ENCODE results near the gene AKAP8L.

Gene AKAP8L

GRCh38 chr19:15394426-15394825 is 24.4 kb downstream of the AKAP8L start:
- no peaks in the 10 kb centered on the region for H3K79me2 ChIP-seq (ENCODE audit: control insufficient read depth, insufficient read depth, low read length, poor library complexity)
- peaks cover 47 to 53% of the 10 kb centered on the region in 2 experiments for H3K36me3 ChIP-seq (ENCODE audit: control insufficient read depth in 1 of 2, insufficient read depth in 2 of 2, low read length in 2 of 2)
- H3K14ac ChIP-seq (ENCODE audit: low read length) = no peak overlapping the region
- no peak overlapping the region for H2AFZ ChIP-seq (ENCODE audit: insufficient read depth, low read length, poor library complexity)
- no peak overlapping the region for H3K4ac ChIP-seq (ENCODE audit: low read depth, low read length)
- H3K4me3 ChIP-seq (ENCODE audit: low read depth, low read length) = no peak overlapping the region
- H2AK5ac ChIP-seq (ENCODE audit: low read length) = no peak overlapping the region
- H4K91ac ChIP-seq (ENCODE audit: low read depth, low read length) = no peak overlapping the region
- H4K8ac ChIP-seq (ENCODE audit: low read depth, low read length) = no peak overlapping the region
- H2BK5ac ChIP-seq (ENCODE audit: low read depth, low read length, poor library complexity) = no peak overlapping the region
- H2BK12ac ChIP-seq (ENCODE audit: low read length) = no peak overlapping the region
- no peak for DNase-seq
- no peak overlapping the region for H2BK120ac ChIP-seq (ENCODE audit: insufficient read depth, low read length, poor library complexity)
- no peak overlapping the region for H3K18ac ChIP-seq (ENCODE audit: low read length)
- H3K23ac ChIP-seq (ENCODE audit: low read length) = no peak overlapping the region
- no peak overlapping the region for H3K4me2 ChIP-seq (ENCODE audit: low read length)
- no peaks in the 10 kb centered on the region for H3K27me3 ChIP-seq (ENCODE audit: insufficient read depth, low read length)
- WGBS (ENCODE audit: extremely low coverage, insufficient coverage, insufficient read length) = no CpG with 5 or more reads among the region's 5 CpGs
- no peaks in the 10 kb centered on the region for H3K9me3 ChIP-seq (ENCODE audit: insufficient read depth, low read depth, low read length)
- H3K27ac ChIP-seq (ENCODE audit: low read depth, low read length) = no peak overlapping the region
- H4K12ac ChIP-seq (ENCODE audit: low read depth, low read length) = no peak overlapping the region
- no peaks in the 10 kb centered on the region for H3K79me1 ChIP-seq (ENCODE audit: low read length)
- H3K4me1 ChIP-seq (ENCODE audit: control insufficient read depth in 1 of 2, insufficient read depth in 2 of 2, low read length in 2 of 2) = no peaks in the 10 kb centered on the region
- no peak overlapping the region for H3K9ac ChIP-seq (ENCODE audit: low read length)

- Histone ChIP-seq H3K23ac (ENCODE audit: low read length) (no peak overlapping the region), H3K4me2 (ENCODE audit: low read length) (no peak overlapping the region), H3K27ac (ENCODE audit: low read depth, low read length) (no peak overlapping the region), H3K4me3 (ENCODE audit: low read depth, low read length) (no peak overlapping the region), H4K8ac (ENCODE audit: low read depth, low read length) (no peak overlapping the region), H3K9me3 (ENCODE audit: insufficient read depth, low read depth, low read length) (no peaks in the 10 kb centered on the region), H2AK5ac (ENCODE audit: low read length) (no peak overlapping the region), H3K36me3 (ENCODE audit: control insufficient read depth in 1 of 2, insufficient read depth in 2 of 2, low read length in 2 of 2) (peaks cover 43 to 48% of the 10 kb centered on the region in 2 experiments), H3K79me2 (ENCODE audit: control insufficient read depth, insufficient read depth, low read length, poor library complexity) (no peaks in the 10 kb centered on the region), H3K79me1 (ENCODE audit: low read length) (no peaks in the 10 kb centered on the region), H3K4ac (ENCODE audit: low read depth, low read length) (no peak overlapping the region), H2BK5ac (ENCODE audit: low read depth, low read length, poor library complexity) (no peak overlapping the region), H3K14ac (ENCODE audit: low read length) (no peak overlapping the region), H2BK12ac (ENCODE audit: low read length) (no peak overlapping the region), H3K27me3 (ENCODE audit: insufficient read depth, low read length) (no peaks in the 10 kb centered on the region), H4K91ac (ENCODE audit: low read depth, low read length) (no peak overlapping the region), H3K4me1 (ENCODE audit: control insufficient read depth in 1 of 2, insufficient read depth in 2 of 2, low read length in 2 of 2) (no peaks in the 10 kb centered on the region), H3K18ac (ENCODE audit: low read length) (no peak overlapping the region), H3K9ac (ENCODE audit: low read length) (no peak overlapping the region), H2BK120ac (ENCODE audit: insufficient read depth, low read length, poor library complexity) (no peak overlapping the region), H4K12ac (ENCODE audit: low read depth, low read length) (no peak overlapping the region), H2AFZ (ENCODE audit: insufficient read depth, low read length, poor library complexity) (no peak overlapping the region)
- no peak for DNase-seq
These were observed 24.8 kb downstream of the AKAP8L start for GRCh38 chr19:15393963-15394362.

DNA sequence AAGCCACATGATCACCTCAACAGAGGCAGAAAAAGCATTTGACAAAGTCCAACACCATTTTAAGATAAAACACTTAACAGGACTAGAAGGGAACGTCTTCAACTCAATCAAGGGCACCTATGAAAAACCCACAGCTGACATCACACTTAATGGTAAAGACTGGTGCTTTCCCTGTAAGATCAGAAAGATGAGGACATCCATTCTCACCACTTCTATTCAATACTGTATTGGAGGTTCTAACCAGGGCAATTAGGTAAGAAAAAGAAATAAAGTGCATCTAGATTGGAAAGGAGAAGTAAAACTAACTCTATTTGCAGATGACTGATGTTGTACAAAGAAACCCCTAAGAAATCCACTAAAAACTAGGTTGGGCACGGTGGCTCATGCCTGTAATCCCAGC is 28.0 kb downstream of the AKAP8L start:
- H3K4ac ChIP-seq (ENCODE audit: low read depth, low read length) = no peak overlapping the region
- no peak overlapping the region for H3K18ac ChIP-seq (ENCODE audit: low read length)
- H3K4me2 ChIP-seq (ENCODE audit: low read length) = no peak overlapping the region
- no peak overlapping the region for H2BK5ac ChIP-seq (ENCODE audit: low read depth, low read length, poor library complexity)
- no peak for DNase-seq
- no peak overlapping the region for H4K8ac ChIP-seq (ENCODE audit: low read depth, low read length)
- H2AK5ac ChIP-seq (ENCODE audit: low read length) = no peak overlapping the region
- H3K79me2 ChIP-seq (ENCODE audit: control insufficient read depth, insufficient read depth, low read length, poor library complexity) = no peaks in the 10 kb centered on the region
- no peak overlapping the region for H3K14ac ChIP-seq (ENCODE audit: low read length)
- H4K12ac ChIP-seq (ENCODE audit: low read depth, low read length) = no peak overlapping the region
- H4K91ac ChIP-seq (ENCODE audit: low read depth, low read length) = no peak overlapping the region
- no peak overlapping the region for H3K9ac ChIP-seq (ENCODE audit: low read length)
- no peak overlapping the region for H3K23ac ChIP-seq (ENCODE audit: low read length)
- H2BK12ac ChIP-seq (ENCODE audit: low read length) = no peak overlapping the region
- H3K9me3 ChIP-seq (ENCODE audit: insufficient read depth, low read depth, low read length) = no peaks in the 10 kb centered on the region
- no peaks in the 10 kb centered on the region for H3K79me1 ChIP-seq (ENCODE audit: low read length)
- H3K36me3 ChIP-seq (ENCODE audit: control insufficient read depth in 1 of 2, insufficient read depth in 2 of 2, low read length in 2 of 2) = peaks cover 16 to 22% of the 10 kb centered on the region in 2 experiments
- H2BK120ac ChIP-seq (ENCODE audit: insufficient read depth, low read length, poor library complexity) = no peak overlapping the region
- H3K4me1 ChIP-seq (ENCODE audit: control insufficient read depth in 1 of 2, insufficient read depth in 2 of 2, low read length in 2 of 2) = no peaks in the 10 kb centered on the region
- no peak overlapping the region for H2AFZ ChIP-seq (ENCODE audit: insufficient read depth, low read length, poor library complexity)
- no peak overlapping the region for H3K27ac ChIP-seq (ENCODE audit: low read depth, low read length)
- H3K4me3 ChIP-seq (ENCODE audit: low read depth, low read length) = no peak overlapping the region
- WGBS (ENCODE audit: extremely low coverage, insufficient coverage, insufficient read length) = no CpG with 5 or more reads among the region's 2 CpGs
- no peaks in the 10 kb centered on the region for H3K27me3 ChIP-seq (ENCODE audit: insufficient read depth, low read length)

DNA sequence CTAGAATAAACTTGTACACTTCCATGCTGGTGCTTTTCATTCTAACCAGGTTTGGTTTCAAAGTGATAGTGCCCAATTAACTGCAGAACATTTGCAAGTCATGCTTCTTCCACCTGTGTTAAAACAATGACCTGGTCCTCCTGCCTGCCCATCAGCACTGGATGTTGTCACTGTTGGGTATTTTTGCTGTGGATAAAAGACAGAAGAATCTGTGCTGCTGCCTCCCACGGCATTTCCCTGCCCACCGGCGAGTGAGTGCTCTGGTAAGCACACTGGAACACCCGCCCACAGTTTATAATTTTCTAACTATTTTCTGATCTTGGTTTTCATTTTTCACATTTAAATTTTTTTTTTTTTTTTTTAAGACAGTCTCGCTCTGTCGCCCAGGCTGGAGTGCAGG is 36.9 kb downstream of the AKAP8L start:
- WGBS (ENCODE audit: extremely low coverage, insufficient coverage, insufficient read length) = no CpG with 5 or more reads among the region's 6 CpGs
- Histone ChIP-seq H2BK5ac (ENCODE audit: low read depth, low read length, poor library complexity) (no peak overlapping the region), H3K4me1 (ENCODE audit: control insufficient read depth in 1 of 2, insufficient read depth in 2 of 2, low read length in 2 of 2) (peaks cover 2 to 10% of the 10 kb centered on the region in 2 experiments), H3K79me1 (ENCODE audit: low read length) (peaks cover 16% of the 10 kb centered on the region), H3K36me3 (ENCODE audit: control insufficient read depth in 1 of 2, insufficient read depth in 2 of 2, low read length in 2 of 2) (peaks cover 5 to 9% of the 10 kb centered on the region in 2 experiments), H3K14ac (ENCODE audit: low read length) (no peak overlapping the region), H2BK12ac (ENCODE audit: low read length) (no peak overlapping the region), H3K23ac (ENCODE audit: low read length) (peak overlapping the region; percentile 46), H4K12ac (ENCODE audit: low read depth, low read length) (no peak overlapping the region), H3K18ac (ENCODE audit: low read length) (no peak overlapping the region), H4K8ac (ENCODE audit: low read depth, low read length) (no peak overlapping the region), H3K4ac (ENCODE audit: low read depth, low read length) (no peak overlapping the region), H3K9ac (ENCODE audit: low read length) (no peak overlapping the region), H2BK120ac (ENCODE audit: insufficient read depth, low read length, poor library complexity) (no peak overlapping the region), H4K91ac (ENCODE audit: low read depth, low read length) (no peak overlapping the region), H2AFZ (ENCODE audit: insufficient read depth, low read length, poor library complexity) (no peak overlapping the region), H3K9me3 (ENCODE audit: insufficient read depth, low read depth, low read length) (no peaks in the 10 kb centered on the region), H3K79me2 (ENCODE audit: control insufficient read depth, insufficient read depth, low read length, poor library complexity) (peaks cover 23% of the 10 kb centered on the region), H2AK5ac (ENCODE audit: low read length) (no peak overlapping the region), H3K27me3 (ENCODE audit: insufficient read depth, low read length) (no peaks in the 10 kb centered on the region), H3K4me3 (ENCODE audit: low read depth, low read length) (no peak overlapping the region), H3K4me2 (ENCODE audit: low read length) (no peak overlapping the region), H3K27ac (ENCODE audit: low read depth, low read length) (no peak overlapping the region)
- DNase-seq = no peak

Data from trophoblast cell (in vitro differentiated cells and primary cell).